HG03354 (cell line): ENCODE data around the gene OR8J3.
"Not testable (repeated sequence)": the region's sequence is repeated elsewhere in the genome, so short reads cannot be mapped to it uniquely, and the experiment has no call there.

Experiments used
- ATAC-seq: cut with Tn5 transposase; IDR thresholded peaks from one replicate; pipeline ENCODE4 v1.9.1; 2021; ENCODE audit warnings: mild to moderate bottlenecking; ENCODE audit not compliant: unreplicated experiment, poor library complexity, severe bottlenecking

The OR8J3 gene, protein sequence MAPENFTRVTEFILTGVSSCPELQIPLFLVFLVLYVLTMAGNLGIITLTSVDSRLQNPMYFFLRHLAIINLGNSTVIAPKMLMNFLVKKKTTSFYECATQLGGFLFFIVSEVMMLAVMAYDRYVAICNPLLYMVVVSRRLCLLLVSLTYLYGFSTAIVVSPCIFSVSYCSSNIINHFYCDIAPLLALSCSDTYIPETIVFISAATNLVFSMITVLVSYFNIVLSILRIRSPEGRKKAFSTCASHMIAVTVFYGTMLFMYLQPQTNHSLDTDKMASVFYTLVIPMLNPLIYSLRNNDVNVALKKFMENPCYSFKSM

DNA sequence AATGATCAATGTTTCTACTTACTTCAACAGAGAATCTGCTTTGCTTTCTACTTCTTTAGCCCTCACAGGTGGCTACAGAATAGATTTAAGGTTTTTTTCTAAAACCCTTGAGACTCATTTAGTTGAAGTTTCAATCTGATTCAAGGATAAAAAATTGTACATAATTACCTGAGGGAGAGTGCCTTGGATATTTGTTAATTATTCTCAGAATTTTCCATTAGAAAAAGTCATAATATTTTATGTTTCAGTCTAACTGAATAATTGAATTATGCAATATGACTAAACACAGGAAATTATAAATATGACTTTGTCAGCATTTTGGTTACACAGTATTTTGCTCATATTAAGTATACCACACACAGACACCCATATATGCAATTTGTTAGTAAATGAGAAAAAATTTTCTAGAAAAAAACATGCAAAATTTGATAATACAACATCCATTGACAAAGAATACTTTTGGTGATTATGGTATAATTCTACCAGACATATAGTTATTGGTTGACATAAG lies at the start of gene OR8J3:
TSS of gene OR8J3 (minus strand) at position 51 of the 511 bp plus-strand sequence. CDS start 2,483 bp downstream, outside the sequence.
- ATAC-seq: no peak

DNA sequence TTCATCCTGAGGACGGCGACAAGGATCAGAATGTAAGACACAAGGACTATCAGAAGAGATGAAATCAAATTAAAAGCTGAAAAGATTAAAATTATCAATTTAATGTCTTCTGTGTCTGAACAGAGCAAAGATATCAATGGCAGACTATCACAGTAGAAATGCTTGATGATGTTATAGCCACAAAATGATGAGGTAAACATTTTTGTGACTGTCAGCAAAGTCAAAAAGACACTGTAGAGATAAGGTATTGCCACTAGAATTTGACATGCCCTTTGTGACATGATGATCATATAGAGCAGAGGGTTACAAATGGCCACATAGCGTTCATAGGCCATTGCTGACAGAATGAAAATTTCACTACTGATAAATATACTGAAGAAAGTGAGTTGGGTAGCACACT lies 48.6 kb upstream of the OR8J3 start:
- ATAC-seq: no peak

DNA sequence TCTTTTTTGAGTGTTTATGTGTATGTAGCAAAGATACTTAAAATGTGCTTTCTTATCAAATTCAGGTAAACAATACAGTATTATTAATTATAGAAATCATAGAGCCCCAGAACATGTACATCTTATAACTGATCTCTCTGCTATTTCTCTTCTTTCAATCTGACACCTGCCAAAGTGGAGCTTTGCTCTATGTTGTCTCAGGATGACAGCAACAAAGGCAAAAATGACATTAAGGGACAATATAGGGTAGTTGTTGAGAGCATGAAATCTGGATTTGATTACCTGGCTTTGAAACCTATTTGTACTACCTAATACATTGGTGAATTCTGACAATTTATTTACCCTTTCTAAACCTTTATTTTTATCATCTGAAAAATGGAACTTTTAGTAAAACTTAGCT lies 43.5 kb upstream of the OR8J3 start:
- no peak for ATAC-seq

DNA sequence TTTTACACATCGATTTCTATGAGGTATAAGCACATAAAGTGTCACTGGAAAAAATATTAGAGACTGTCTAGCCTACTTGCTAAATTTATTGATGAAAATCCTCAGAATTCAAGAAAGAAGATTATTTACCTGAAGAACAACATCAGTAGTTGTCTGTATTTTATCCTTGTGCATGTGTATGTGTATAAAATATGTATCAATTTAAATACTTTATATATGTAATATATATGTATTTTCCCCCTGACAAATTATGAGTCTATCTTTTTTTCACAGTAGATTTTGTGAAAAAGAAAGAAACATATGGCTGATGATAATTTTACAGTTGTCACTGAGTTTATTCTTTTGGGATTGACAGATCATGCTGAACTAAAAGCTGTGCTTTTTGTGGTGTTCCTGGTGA lies 36.3 kb upstream of the OR8J3 start, which contains the start of gene OR5J2:
TSS of gene OR5J2 (plus strand) at position 301 of the 400 bp plus-strand sequence. CDS start at position 301, 0 bp downstream.
- no peak for ATAC-seq

DNA sequence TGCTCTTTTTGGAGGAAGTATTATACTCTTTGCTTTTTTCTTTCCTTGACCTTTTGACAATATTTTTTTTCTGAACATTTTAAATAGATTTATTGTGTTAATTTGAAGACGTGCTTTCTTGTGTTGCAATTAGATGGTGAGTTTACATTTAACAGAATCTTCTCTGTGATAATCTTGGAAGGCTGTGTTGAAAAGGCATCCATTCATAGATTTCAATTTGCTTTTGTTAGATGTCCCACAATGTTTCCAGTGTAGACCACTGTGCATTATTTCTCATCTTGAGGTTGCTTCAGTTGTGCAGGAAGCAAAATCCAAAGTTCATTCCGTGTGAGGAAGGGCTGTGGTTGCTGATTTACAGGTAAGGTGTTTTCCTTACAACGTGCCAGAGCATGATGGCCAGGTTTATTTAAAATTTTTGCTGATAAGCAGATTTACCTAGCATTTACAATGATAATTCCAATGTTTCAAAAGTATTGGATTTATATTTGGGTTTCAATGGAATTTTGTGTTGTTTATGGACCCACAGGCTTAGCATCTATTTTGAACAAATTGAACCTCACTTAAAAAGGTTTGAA lies 32.3 kb upstream of the OR8J3 start:
- ATAC-seq: no peak

DNA sequence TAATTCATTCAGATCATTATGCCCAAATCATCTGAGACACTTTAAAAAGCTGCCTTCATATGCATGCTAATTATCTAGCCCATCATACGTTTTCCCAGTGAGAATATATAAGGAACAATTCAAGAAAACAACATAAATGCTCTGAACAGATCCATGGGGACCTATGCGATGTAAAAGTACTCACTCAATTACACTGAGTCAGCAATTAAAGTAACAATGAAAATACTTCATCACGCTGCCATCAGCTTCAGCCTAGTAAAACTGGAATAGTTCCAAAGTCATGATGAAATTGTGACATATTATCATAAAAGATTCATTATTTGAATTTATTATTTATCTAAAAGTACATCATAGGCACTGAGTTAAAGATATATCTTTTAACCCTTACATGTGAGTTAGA lies 23.8 kb upstream of the OR8J3 start:
- no peak for ATAC-seq

DNA sequence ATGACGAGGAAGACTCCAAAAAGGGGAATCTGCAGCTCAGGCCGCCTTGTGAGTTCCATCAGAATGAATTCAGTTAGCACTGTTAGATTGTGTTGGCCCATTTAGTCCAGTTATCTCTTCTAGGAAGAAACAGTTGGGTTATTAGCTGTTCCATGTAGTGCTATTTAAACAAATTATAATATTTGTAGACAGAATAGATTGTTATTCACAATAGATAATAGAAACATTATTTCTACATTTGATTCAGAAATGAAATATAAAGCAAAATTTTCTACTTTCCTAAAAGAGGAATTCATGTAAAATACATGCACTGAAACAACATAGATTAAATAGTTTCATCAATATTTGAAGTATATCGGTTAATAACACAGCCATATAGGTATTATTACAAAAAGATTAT lies 20.2 kb upstream of the OR8J3 start, which contains the start of gene OR8K5:
TSS of gene OR8K5 (minus strand) at position 101 of the 400 bp plus-strand sequence. CDS start at position 101, 0 bp downstream.
- ATAC-seq: no peak

DNA sequence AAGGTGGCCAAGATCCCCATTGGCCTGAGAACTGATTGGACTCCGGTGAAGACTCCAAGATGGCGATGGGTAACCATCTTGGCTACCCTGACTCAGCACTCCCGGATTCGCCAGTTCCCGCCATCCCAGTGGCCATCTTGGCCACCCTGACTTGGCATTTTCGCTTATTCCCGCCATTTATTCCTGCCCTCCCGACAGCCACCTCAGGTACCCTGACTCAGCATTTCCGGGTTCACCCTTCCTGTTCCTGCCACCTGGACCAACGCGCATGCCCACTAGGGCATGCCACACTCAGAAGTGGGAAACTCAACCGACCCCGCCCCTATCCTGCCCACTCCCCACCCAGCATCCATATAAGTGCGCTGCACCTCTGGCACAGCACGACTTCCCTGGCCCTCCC lies 12.3 kb upstream of the OR8J3 start:
- no peak for ATAC-seq

DNA sequence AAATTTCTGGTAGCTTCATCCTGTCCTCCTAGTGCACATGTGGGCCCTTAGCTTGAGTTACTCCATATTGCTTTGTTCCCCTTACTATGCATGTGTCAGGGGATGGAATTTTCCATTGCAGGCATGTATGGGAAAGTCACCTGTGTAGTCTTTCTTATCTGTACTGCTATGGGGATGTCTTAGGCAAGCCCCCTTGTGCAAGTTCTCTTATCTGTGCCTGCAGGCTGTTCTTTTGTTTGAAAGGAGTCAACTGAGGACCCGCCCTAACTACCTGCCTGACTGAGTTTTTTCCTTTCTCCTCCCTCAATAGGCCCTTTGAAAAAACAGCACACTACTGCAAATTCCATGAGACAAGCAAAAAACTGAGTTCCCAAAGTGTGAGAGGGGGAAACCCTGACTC lies 11.4 kb upstream of the OR8J3 start:
- ATAC-seq: no peak

DNA sequence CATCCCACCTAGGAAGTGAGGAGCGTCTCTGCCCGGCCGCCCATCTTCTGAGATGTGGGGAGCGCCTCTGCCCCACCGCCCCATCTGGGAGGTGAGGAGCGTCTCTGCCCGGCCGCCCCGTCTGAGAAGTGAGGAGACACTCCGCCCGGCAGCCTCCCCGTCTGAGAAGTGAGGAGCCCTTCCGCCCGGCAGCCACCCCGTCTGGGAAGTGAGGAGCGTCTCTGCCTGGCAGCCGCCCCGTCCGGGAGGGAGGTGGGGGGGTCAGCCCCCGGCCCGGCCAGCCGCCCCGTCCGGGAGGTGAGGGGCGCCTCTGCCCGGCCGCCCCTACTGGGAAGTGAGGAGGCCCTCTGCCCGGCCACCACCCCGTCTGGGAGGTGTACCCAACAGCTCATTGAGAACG lies 3.7 kb upstream of the OR8J3 start:
- not testable (repeated sequence) for ATAC-seq

DNA sequence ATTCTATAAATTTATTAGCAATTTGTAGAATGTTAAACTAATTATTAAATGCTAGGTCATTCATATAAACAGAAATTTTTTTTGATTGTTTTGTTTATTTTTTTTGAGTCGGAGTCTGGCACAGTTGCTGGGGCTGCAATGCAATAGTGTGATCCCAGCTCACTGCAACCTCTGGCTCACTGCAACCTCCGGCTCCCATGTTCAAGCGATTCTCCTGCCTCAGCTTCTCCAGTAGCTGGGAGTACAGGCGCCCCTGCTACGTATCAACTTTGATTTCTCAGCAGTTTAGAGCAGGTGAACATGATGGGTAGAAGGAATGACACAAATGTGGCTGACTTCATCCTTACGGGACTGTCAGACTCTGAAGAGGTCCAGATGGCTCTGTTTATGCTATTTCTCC lies 17.9 kb downstream of the OR8J3 start, which contains the start of gene OR8H3:
TSS of gene OR8H3 (plus strand) at position 301 of the 400 bp plus-strand sequence. CDS start at position 301, 0 bp downstream.
- ATAC-seq: no peak

DNA sequence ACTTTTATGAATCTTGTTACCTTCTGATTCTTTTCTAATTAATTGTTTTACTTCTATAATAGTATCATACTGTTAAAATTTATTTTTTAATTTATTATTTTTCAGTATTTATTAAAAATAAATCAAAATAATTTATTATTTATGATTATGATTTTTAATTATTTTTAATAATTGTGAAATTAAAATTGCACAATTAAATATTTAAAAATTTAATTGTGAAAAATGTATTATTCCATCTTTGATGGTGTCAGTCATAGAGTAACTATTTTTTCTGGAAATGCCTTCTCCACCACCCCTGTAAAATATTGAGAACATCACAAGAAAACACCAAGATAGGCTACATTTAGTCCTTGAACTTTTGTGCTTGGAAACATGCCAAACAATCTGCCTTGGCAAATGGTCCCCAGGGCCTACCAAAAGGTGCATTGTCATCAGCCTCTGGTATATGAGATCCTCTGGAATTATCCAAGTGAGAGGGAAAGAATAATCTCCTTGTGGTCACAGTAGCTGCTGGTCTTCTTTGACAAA lies 36.7 kb downstream of the OR8J3 start, which contains the start of gene OR8H2:
TSS of gene OR8H2 (plus strand) at position 478 of the 528 bp plus-strand sequence. CDS start 1,356 bp downstream, outside the sequence.
- ATAC-seq: no peak

DNA sequence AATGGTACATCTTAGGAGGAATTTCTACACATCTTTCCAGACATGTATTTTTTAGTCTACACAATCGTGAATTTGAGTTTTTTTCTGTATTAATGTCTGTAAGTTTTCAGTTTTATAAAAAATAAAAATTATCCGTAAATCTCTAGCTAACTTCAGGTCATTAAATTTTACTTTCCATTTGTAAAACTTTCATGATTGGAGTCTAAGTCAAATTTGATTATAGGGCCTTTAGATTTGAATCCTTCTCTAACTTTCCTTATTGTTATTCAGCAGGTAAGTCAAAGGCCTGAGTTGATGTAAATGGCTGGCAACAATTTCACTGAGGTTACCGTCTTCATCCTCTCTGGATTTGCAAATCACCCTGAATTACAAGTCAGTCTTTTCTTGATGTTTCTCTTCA lies 47.0 kb downstream of the OR8J3 start, which contains the start of gene OR8I2:
TSS of gene OR8I2 (plus strand) at position 301 of the 400 bp plus-strand sequence. CDS start at position 301, 0 bp downstream.
- no peak for ATAC-seq

DNA sequence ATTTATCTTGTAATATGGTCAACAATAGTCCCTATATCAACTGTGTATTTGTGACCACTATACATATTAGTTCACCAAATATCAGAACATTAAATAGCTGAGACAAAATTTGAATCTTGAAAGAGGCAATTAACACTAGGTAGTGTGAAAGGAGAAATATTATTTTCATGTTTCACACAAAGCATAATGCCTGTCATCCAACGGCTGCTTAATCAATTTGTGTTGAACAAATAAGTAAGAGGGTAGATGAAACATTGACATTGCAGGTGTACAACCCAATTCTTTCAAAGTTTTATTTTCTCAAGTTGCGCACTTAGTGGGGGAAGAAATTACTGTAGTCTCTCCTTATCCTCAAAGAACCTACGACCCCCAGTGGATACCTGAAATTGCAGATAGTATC lies 50.3 kb downstream of the OR8J3 start:
- ATAC-seq: no peak
